ENCODE measurements around the gene TBX6.
"Not testable (repeated sequence)": the region's sequence is repeated elsewhere in the genome, so short reads cannot be mapped to it uniquely, and the experiment has no call there.

The TBX6 gene

DNA sequence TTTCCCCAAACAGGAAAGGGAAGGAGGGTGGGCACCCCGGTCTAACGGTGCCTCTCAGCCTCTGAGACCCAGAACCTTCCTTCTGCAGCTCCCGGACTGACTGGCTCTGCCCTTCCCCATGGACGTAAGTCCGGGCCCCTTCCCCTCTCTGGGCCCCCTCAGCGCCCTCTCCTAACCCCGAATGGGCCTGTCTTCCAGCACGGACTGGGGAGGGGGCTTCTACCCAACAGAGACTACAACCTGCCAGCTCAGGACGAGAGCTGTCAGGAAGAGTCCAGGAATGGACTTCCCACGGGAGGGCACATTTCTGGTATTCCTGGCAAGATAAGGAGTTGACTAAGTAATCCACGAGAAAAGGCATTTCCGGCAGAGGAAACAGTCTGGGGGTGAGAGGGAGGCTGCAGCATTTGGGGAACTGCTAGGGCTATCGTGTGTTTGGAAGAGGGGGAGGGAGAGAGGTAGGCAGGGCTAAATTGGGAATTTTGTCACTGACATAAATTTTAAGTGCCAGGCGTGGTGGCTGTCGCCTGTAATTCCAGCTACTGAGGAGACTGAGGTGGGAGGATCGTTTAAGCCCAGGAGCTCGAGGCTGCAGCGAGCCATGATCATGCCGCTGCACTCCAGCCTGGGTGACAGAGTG is 38.2 kb downstream of the TBX6 start:
- H3K27me3 Mint-ChIP-seq (ENCODE audit: low read depth) = no peaks in the 10 kb centered on the region
- H3K4me3 Mint-ChIP-seq = peak overlapping the region; percentile 86
- H3K36me3 Mint-ChIP-seq (ENCODE audit: low read depth) = no peaks in the 10 kb centered on the region
- no peak overlapping the region for H3K27ac Mint-ChIP-seq
- H3K9me3 Mint-ChIP-seq = no peaks in the 10 kb centered on the region
- peaks cover 18% of the 10 kb centered on the region for H3K4me1 Mint-ChIP-seq (ENCODE audit: low read depth)

DNA sequence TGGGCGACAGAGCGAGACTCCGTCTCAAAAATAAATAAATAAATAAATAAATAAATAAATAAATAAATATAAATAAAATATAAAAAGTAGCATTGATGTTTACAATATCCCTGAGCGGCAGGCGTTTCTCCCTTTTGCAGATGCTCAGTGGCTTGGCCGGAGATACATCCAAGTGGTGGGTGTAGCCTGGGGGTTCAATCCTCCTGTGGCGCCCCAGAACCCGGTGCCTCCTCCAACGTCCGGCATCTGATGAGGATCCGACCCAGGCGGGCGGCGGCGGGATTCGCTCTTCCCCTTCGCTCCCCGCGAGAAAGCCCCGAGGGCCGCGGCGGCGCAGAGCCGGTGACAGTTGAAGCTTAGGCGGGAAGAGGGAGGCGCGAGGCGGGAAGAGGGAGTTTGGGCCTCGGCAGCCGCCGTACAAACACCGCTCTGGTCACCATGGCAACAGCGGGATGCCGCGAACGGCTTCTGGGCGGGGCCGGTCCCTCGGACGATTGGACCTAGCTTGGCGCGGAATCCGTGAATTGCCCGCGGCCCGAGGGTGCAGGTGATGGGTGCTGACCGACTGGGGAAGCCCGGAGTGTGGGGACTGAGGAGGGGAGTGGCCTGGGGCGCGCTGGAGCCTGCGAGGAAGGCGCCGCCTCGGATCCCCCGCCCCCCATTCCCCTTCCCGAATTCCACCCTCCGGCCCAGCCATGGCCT is 38.9 kb downstream of the TBX6 start:
- H3K4me1 Mint-ChIP-seq (ENCODE audit: low read depth) = peaks cover 18% of the 10 kb centered on the region
- no peaks in the 10 kb centered on the region for H3K36me3 Mint-ChIP-seq (ENCODE audit: low read depth)
- no peaks in the 10 kb centered on the region for H3K9me3 Mint-ChIP-seq
- H3K27ac Mint-ChIP-seq = peak overlapping the region; percentile 62
- peak overlapping the region; percentile 86 for H3K4me3 Mint-ChIP-seq
- no peaks in the 10 kb centered on the region for H3K27me3 Mint-ChIP-seq (ENCODE audit: low read depth)

DNA sequence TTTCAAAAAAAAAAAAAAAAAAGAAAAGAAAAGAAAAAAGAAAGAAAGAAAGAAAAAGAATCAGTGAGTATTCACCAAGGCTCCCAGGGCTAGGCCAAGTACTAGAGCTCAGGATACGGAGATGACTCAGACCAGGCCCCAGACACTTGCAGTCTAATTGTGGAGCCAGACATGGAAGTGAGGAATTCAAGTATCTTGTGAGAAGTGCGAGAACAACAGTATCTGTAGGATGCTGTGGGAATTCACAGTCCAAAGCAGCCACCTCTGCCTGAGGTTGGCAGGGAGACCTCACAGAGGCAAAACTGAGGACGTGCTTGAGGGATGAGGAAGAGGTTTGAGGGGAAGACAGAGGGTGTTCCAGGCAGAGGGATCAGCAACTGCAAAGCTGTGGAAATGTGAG is 40.2 kb downstream of the TBX6 start:
- H3K27me3 Mint-ChIP-seq (ENCODE audit: low read depth) = peaks cover 7% of the 10 kb centered on the region
- peak overlapping the region; percentile 87 for H3K4me3 Mint-ChIP-seq
- no peaks in the 10 kb centered on the region for H3K36me3 Mint-ChIP-seq (ENCODE audit: low read depth)
- peak overlapping the region; percentile 91 for H3K27ac Mint-ChIP-seq
- H3K9me3 Mint-ChIP-seq = no peaks in the 10 kb centered on the region
- peaks cover 18% of the 10 kb centered on the region for H3K4me1 Mint-ChIP-seq (ENCODE audit: low read depth)

DNA sequence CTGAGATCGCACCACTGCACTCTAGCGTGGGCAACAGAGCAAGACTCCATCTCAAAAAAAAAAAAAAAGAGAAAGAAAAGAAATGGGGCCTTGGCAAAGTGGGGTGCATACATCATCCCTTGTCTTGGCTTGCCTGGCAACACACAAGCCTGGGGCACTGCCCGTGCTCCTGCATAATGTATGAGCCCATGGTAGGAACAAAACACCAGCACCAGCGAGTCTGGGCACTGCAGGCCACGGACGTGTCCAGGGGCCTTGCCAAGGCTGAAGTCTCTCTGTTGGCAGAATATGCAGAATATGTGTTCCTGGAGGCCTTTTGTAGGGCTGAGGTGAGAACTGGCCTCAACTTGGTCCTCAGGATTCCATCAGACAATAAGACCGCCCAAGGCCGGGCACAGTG is 41.9 kb downstream of the TBX6 start:
- no peaks in the 10 kb centered on the region for H3K9me3 Mint-ChIP-seq
- H3K27ac Mint-ChIP-seq = no peak overlapping the region
- peaks cover 17% of the 10 kb centered on the region for H3K4me1 Mint-ChIP-seq (ENCODE audit: low read depth)
- no peak overlapping the region for H3K4me3 Mint-ChIP-seq
- no peaks in the 10 kb centered on the region for H3K36me3 Mint-ChIP-seq (ENCODE audit: low read depth)
- peaks cover 7% of the 10 kb centered on the region for H3K27me3 Mint-ChIP-seq (ENCODE audit: low read depth)

DNA sequence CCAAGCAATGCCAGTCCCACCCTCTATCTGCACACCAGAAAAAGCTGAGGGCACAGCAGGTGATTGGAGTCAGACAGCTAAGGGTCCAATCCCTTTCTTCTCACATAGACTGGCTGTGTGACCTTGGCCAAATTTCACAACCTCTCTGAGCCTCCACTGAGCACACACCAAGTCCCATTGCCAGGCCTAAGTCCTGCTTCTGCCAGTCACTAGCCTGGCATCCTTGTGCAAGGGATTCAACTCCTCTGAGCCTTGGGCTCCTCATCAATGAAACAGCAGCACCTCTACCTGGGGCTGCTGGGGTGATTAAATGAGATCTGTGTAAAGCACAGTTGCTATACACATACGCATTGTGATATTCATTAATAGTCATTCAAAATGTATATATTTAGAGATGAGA is 45.1 kb downstream of the TBX6 start:
- Mint-ChIP-seq H3K27ac (no peak overlapping the region), H3K36me3 (ENCODE audit: low read depth) (no peaks in the 10 kb centered on the region), H3K27me3 (ENCODE audit: low read depth) (peaks cover 9% of the 10 kb centered on the region), H3K4me1 (ENCODE audit: low read depth) (peaks cover 6% of the 10 kb centered on the region), H3K9me3 (no peaks in the 10 kb centered on the region), H3K4me3 (no peak overlapping the region)

DNA sequence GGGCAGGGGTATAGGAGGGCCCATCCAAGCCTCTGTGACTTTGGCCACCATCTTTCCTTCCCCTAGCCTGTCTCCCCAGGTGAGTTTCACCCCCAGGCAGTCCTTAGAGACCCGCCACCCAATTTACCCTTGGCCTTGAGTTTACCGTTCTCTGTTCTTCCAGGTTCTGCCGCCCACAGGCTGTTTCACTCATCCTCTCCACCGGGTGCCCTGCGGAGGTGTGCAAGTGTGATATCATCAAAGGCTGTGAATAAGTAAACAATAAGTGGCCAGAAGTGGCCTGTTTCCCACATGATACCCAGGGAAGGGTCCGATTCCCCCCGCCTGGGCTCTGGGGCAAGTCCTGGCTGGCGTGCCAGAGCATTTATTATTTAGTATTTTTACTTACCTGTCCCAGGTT is 45.5 kb downstream of the TBX6 start:
- Mint-ChIP-seq H3K9me3 (no peaks in the 10 kb centered on the region), H3K4me1 (ENCODE audit: low read depth) (peaks cover 4% of the 10 kb centered on the region), H3K27ac (no peak overlapping the region), H3K36me3 (ENCODE audit: low read depth) (no peaks in the 10 kb centered on the region), H3K27me3 (ENCODE audit: low read depth) (peaks cover 11% of the 10 kb centered on the region), H3K4me3 (no peak overlapping the region)

DNA sequence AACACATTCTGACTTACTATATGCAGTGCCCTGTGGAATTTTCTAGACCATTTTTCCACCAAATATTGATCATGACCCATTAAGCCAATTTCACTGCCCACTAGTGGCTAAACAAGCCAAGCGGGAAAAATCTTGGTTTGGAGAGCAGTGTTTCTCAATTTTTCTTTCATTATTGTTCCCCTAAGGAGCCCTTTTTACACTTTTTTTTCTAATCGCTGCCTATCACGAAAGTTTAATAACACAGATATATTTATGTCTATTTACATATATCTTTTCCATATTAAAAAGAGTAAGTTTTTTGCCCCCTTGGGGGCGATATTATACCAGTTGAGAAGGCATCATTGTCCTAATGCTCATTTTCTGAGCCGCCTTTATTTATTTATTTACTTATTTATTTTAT is 49.9 kb downstream of the TBX6 start:
- H3K4me3 Mint-ChIP-seq = no peak overlapping the region
- no peaks in the 10 kb centered on the region for H3K9me3 Mint-ChIP-seq
- peaks cover 20% of the 10 kb centered on the region for H3K27me3 Mint-ChIP-seq (ENCODE audit: low read depth)
- H3K27ac Mint-ChIP-seq = no peak overlapping the region
- peaks cover 4% of the 10 kb centered on the region for H3K4me1 Mint-ChIP-seq (ENCODE audit: low read depth)
- no peaks in the 10 kb centered on the region for H3K36me3 Mint-ChIP-seq (ENCODE audit: low read depth)

DNA sequence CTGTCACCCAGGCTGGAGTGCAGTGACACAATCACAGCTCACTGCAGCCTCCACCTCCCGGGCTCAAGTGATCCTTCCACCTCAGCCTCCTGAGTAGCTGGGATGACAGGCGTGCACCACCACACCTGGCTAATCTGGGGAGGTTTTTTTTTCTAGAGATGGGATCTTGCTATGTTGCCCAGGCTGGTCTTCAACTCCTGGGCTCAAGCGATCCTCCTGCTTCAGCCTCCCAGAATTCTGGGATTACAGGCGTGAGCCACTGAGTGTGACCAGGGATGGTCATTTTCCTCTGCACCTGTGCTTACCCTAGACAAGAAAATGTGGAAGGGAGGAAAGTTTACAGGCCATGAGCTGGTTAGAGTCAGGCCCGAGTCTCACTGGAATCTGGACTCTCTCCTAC is 51.0 kb downstream of the TBX6 start:
- not testable (repeated sequence) for H3K27ac Mint-ChIP-seq; H3K36me3 Mint-ChIP-seq (ENCODE audit: low read depth); H3K4me1 Mint-ChIP-seq (ENCODE audit: low read depth); H3K9me3 Mint-ChIP-seq; H3K4me3 Mint-ChIP-seq
- H3K27me3 Mint-ChIP-seq (ENCODE audit: low read depth) = peaks cover 22% of the 10 kb centered on the region

DNA sequence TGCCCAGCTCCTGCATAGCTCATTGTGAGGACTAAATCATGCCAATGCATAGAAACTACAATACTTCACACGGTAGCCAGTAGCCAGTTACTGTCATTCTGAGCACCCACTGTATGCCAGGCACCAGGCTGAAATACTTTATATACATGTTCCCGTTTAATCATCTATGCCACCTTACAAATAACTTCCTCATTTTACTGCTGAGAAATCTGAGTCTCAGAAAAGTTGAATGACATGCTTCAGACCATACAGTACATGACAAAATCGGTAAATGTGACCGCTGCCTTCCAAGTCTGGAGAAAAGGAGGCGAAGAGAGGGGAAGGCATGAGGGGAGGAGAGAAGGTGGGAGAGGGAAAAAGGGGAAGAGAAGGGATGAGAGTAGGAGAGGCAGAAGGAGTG is 51.5 kb downstream of the TBX6 start:
- peaks cover 26% of the 10 kb centered on the region for H3K27me3 Mint-ChIP-seq (ENCODE audit: low read depth)
- no peaks in the 10 kb centered on the region for H3K36me3 Mint-ChIP-seq (ENCODE audit: low read depth)
- no peaks in the 10 kb centered on the region for H3K9me3 Mint-ChIP-seq
- peaks cover 5% of the 10 kb centered on the region for H3K4me1 Mint-ChIP-seq (ENCODE audit: low read depth)
- no peak overlapping the region for H3K27ac Mint-ChIP-seq
- no peak overlapping the region for H3K4me3 Mint-ChIP-seq
